ENCODE measurements around the gene METTL18.
A peak's percentile ranks its signal among the peaks of the same experiment; 100 is the strongest.

METTL18 gene

DNA sequence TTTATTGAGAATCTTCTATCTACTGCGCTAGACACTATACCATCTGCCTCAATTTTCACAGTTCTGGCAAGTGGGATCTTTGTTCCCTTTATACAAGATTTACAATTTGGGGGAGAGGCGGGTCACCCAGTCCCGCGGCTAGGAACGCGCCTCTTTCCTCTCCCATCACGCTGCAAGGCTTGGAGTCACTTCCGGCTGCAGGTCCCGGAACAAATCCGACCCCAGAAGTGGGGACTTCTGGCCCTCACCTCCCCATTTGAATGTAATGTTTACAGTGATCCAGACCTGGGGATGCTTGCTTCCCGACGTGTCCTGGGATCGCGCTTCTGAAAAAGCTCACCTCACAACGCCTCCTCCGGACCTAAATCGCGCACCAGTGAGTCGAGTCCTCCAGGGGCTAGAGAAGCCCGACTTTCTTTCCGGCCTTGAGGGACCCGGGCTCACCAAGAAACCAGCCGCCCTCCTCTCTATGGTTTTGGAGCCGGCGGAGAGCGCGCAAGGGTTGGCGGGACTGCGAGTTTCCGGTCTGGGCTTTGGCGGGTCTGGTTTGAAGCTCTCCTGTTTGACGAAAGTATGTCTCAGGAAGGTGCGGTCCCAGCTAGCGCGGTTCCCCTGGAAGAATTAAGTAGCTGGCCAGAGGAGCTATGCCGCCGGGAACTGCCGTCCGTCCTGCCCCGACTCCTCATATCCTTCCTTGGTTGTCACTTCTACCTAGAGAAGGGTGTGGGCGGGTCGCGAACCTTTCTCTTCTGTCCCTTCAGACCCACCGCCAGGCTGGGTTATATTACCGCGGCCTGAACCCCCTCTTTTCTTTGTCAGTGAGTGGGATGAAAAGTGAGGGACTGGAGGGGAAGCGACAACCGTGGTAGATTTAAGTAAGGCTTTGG is at the start of gene METTL18:
METTL18 (minus strand) TSS at position 378 of the 887 bp plus-strand sequence. CDS start 1,212 bp downstream, outside the sequence.
- peak within 1 kb of the TSS; percentile 66 for H3K27ac ChIP-seq
- TF ChIP-seq CTCF (IDR thresholded peaks at IDR 0.05) (no peak), ZFX (IDR thresholded peaks at IDR 0.05; ENCODE audit: borderline replicate concordance) (no peak)

GRCh38 chr1:169838942-169839341 is 44.2 kb upstream of the METTL18 start:
- TF ChIP-seq CTCF (IDR thresholded peaks at IDR 0.05) = no peak
- no peak for TF ChIP-seq ZFX (IDR thresholded peaks at IDR 0.05; ENCODE audit: borderline replicate concordance)
- no peak overlapping the region for H3K27ac ChIP-seq

- TF ChIP-seq CTCF (IDR thresholded peaks at IDR 0.05) (no peak), ZFX (IDR thresholded peaks at IDR 0.05; ENCODE audit: borderline replicate concordance) (no peak)
- H3K27ac ChIP-seq = no peak overlapping the region
Observed at GRCh38 chr1:169836198-169836597, 41.5 kb upstream of the METTL18 start.

- TF ChIP-seq CTCF (IDR thresholded peaks at IDR 0.05) (no peak), ZFX (IDR thresholded peaks at IDR 0.05; ENCODE audit: borderline replicate concordance) (no peak)
- no peak overlapping the region for H3K27ac ChIP-seq
Observed at GRCh38 chr1:169835647-169836046, 40.9 kb upstream of the METTL18 start.

DNA sequence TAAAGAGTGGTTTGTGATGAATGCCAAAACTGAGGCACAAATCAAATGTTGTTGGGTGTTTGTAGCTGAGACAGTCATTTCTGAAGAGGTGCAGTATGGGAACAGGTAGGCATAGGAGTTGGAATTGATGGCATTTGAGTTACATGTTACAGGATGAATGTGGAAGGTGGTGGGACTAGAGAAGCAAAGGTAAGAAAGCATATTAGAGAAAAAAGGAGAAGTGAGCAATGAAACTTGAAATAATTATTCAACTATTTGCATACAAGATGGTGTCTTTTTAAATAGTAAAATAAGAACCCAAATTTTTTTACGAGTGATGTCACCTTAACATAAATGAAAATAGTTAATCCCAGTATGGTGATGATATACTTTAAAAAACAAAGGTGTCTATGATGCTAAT is 40.2 kb upstream of the METTL18 start:
- no peak overlapping the region for H3K27ac ChIP-seq
- TF ChIP-seq CTCF (IDR thresholded peaks at IDR 0.05) (no peak), ZFX (IDR thresholded peaks at IDR 0.05; ENCODE audit: borderline replicate concordance) (no peak)

DNA sequence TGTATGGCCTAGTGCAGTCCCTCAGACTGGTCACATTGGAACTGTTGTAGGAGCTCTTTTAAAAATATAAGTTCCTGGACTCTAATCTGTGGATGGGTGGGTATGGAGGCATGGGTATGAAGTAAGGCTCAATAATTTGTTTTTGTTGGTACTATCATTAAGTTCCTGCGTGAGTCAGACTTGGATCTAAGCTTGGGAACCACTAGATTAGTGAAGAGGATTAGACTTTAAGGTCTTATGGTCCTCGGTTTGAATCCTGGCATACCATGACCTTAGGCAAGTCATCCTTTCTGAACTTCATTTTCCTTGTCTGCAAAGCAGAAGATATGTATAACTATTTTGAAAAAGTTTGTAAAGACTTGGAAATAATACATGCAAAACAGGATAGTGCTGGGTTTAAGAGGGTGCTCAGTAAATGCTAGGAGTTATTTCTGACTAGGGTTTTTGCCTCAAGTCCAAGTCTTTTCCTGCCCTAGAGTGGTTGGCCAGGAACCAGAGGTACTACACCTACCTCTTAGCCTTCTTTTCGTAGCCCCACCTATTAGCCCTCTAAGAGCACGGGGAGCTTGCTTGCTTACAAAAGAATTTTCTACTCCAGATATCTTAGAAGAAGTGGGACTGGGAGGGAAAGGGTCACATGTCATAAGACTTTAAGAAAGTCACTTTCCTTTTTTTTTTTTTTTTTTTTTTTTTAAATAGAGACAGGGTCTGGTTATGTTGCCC is 38.6 kb upstream of the METTL18 start:
- TF ChIP-seq CTCF (IDR thresholded peaks at IDR 0.05) (no peak), ZFX (IDR thresholded peaks at IDR 0.05; ENCODE audit: borderline replicate concordance) (no peak)
- H3K27ac ChIP-seq = no peak overlapping the region

DNA sequence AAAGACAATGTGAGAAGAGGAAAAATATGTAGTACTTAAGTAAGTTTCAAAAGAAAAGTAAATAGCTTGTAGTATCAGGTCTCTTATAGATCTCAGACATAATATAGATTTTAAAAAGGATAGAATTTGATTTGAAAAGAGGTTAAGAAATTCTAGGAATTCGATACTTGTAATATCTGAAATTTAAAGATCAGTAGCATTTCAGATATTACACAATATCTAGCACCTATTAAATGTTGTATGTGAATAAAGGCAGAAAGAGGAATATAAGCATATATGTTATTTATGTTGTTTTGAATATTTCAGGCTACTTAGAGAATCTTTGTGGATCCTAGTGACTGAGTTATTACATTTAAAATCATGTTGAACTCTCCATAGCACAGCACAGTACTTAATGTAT is 35.0 kb upstream of the METTL18 start:
- no peak overlapping the region for H3K27ac ChIP-seq
- TF ChIP-seq CTCF (IDR thresholded peaks at IDR 0.05) (no peak), ZFX (IDR thresholded peaks at IDR 0.05; ENCODE audit: borderline replicate concordance) (no peak)
